Neural progenitor cell (in vitro differentiated cells): Measurements from ENCODE around the gene LRP3. TPM values are rescaled to one million over a fixed set of nuclear protein-coding genes. Genes with fewer than 3 reads are reported as not detected.

ENCODE experiments used
- DNase-seq: peaks from one replicate; pipeline ENCODE4 v3.0.0-alpha.2; 2016; ENCODE audit warnings: low spot score
- H2AFZ ChIP-seq: fragments of 200-600 bp; sonication (generic); replicated peaks from 2 replicates; pipeline ENCODE4 v1.6.1; 2016; ENCODE audit warnings: antibody characterized with exemption
- H3F3A ChIP-seq: fragments of 200-600 bp; sonication (generic); 2 replicates; pipeline ENCODE4 v1.6.1; 2016; ENCODE audit warnings: antibody characterized with exemption, low read depth
- H3K27ac ChIP-seq: fragments of 200-600 bp; sonication (generic); 2 replicates; pipeline ENCODE4 v1.5.1; 2016; ENCODE audit warnings: mild to moderate bottlenecking
- H3K27me3 ChIP-seq: fragments of 200-600 bp; sonication (generic); 2 replicates; pipeline ENCODE4 v1.6.1; 2016; ENCODE audit warnings: mild to moderate bottlenecking, moderate library complexity
- H3K36me3 ChIP-seq: fragments of 200-600 bp; sonication (generic); 2 replicates; pipeline ENCODE4 v1.5.1; 2016
- H3K4me1 ChIP-seq: fragments of 200-600 bp; sonication (generic); 2 replicates; pipeline ENCODE4 v1.6.1; 2016; ENCODE audit warnings: mixed run types
- H3K4me2 ChIP-seq: fragments of 200-600 bp; sonication (generic); 2 replicates; pipeline ENCODE4 v1.6.1; 2016
- H3K4me3 ChIP-seq: fragments of 200-600 bp; sonication (generic); 2 replicates; pipeline ENCODE4 v1.5.1; 2016
- H3K79me2 ChIP-seq: fragments of 200-600 bp; sonication (generic); 2 replicates; pipeline ENCODE4 v1.6.1; 2016; ENCODE audit warnings: low read depth
- H3K9ac ChIP-seq: fragments of 200-600 bp; sonication (generic); 2 replicates; pipeline ENCODE4 v1.6.1; 2016
- H3K9me3 ChIP-seq: fragments of 200-600 bp; sonication (generic); 2 replicates; pipeline ENCODE4 v1.5.1; 2016; ENCODE audit warnings: low read depth
- H4K20me1 ChIP-seq: fragments of 200-600 bp; sonication (generic); 2 replicates; pipeline ENCODE4 v1.6.1; 2016; ENCODE audit warnings: low read depth
- H3K27ac Mint-ChIP-seq: 3 replicates; pipeline ENCODE4 v1.8.0; 2021; ENCODE audit warnings: mixed read lengths
- H3K27me3 Mint-ChIP-seq: 2 replicates; pipeline ENCODE4 v1.8.0; 2022; ENCODE audit warnings: low read depth, mild to moderate bottlenecking, inconsistent platforms, moderate library complexity, mixed read lengths; ENCODE audit not compliant: insufficient read depth
- H3K36me3 Mint-ChIP-seq: 3 replicates; pipeline ENCODE4 v1.8.0; 2021; ENCODE audit warnings: mixed read lengths
- H3K4me1 Mint-ChIP-seq: 3 replicates; pipeline ENCODE4 v1.8.0; 2021; ENCODE audit warnings: mixed read lengths
- H3K4me3 Mint-ChIP-seq: 3 replicates; pipeline ENCODE4 v1.8.0; 2021; ENCODE audit warnings: mild to moderate bottlenecking, moderate library complexity, mixed read lengths
- H3K9me3 Mint-ChIP-seq: 3 replicates; pipeline ENCODE4 v1.8.0; 2020; ENCODE audit warnings: mixed read lengths
- CTCF ChIP-seq: fragments of 200-600 bp; sonication (generic); IDR thresholded peaks from 2 replicates; pipeline ENCODE4 v1.5.1; 2017; ENCODE audit warnings: antibody characterized with exemption, mild to moderate bottlenecking
- EZH2 ChIP-seq: fragments of 200-600 bp; sonication (generic); IDR thresholded peaks from 2 replicates; pipeline ENCODE4 v1.6.1; 2017; ENCODE audit warnings: antibody characterized with exemption, mild to moderate bottlenecking, moderate library complexity
- EZH2phosphoT487 ChIP-seq: fragments of 200-600 bp; sonication (generic); IDR thresholded peaks from 2 replicates; pipeline ENCODE4 v1.6.1; 2017; ENCODE audit warnings: antibody characterized with exemption
- total RNA-seq: library from RNA; depleted of rRNA; stranded (reverse); fragments of >200 nt; gene quantifications from 2 replicates; pipeline ENCODE4 v1.2.3, GENCODE V29; 2015; ENCODE audit warnings: low replicate concordance

The LRP3 gene
- total RNA-seq, 1 donor from 2014 or later: 7.5 TPM

GRCh38 chr19:33248553-33248953 lies 54.4 kb downstream of the LRP3 start:
- Mint-ChIP-seq H3K27ac (no peak overlapping the region), H3K4me3 (no peak overlapping the region), H3K9me3 (peaks cover 2% of the 10 kb centered on the region), H3K4me1 (no peaks in the 10 kb centered on the region), H3K36me3 (no peaks in the 10 kb centered on the region), H3K27me3 (peaks cover 6% of the 10 kb centered on the region)
- Histone ChIP-seq H3K4me3 (no peak overlapping the region), H3K36me3 (no peaks in the 10 kb centered on the region), H3K9me3 (peaks cover 5% of the 10 kb centered on the region), H2AFZ (no peak overlapping the region), H3K79me2 (no peaks in the 10 kb centered on the region), H3K4me2 (no peak overlapping the region), H3K9ac (no peak overlapping the region), H4K20me1 (no peaks in the 10 kb centered on the region), H3K4me1 (no peaks in the 10 kb centered on the region), H3K27ac (no peak overlapping the region), H3F3A (peaks cover 3% of the 10 kb centered on the region), H3K27me3 (no peaks in the 10 kb centered on the region)
- TF ChIP-seq CTCF (no peak), EZH2phosphoT487 (no peak), EZH2 (no peak)
- no peak for DNase-seq

- no peak for DNase-seq
- Histone ChIP-seq H3K36me3 (no peaks in the 10 kb centered on the region), H3K9me3 (peaks cover 5% of the 10 kb centered on the region), H3K9ac (no peak overlapping the region), H3K27me3 (no peaks in the 10 kb centered on the region), H3K79me2 (no peaks in the 10 kb centered on the region), H3K4me2 (no peak overlapping the region), H3K4me1 (no peaks in the 10 kb centered on the region), H2AFZ (no peak overlapping the region), H3K27ac (no peak overlapping the region), H3F3A (peaks cover 3% of the 10 kb centered on the region), H3K4me3 (no peak overlapping the region), H4K20me1 (no peaks in the 10 kb centered on the region)
- H3K27me3 Mint-ChIP-seq: peaks cover 6% of the 10 kb centered on the region
- no peak overlapping the region for H3K27ac Mint-ChIP-seq
- H3K4me1 Mint-ChIP-seq: no peaks in the 10 kb centered on the region
- H3K9me3 Mint-ChIP-seq: peaks cover 2% of the 10 kb centered on the region
- H3K36me3 Mint-ChIP-seq: no peaks in the 10 kb centered on the region
- H3K4me3 Mint-ChIP-seq: no peak overlapping the region
- TF ChIP-seq EZH2phosphoT487 (no peak), EZH2 (no peak), CTCF (no peak)
Observed at GRCh38 chr19:33248954-33249613, 55.0 kb downstream of the LRP3 start.

GRCh38 chr19:33249740-33250366 lies 55.7 kb downstream of the LRP3 start:
- H3K4me3 ChIP-seq: no peak overlapping the region
- Mint-ChIP-seq H3K27ac (no peak overlapping the region), H3K36me3 (no peaks in the 10 kb centered on the region), H3K9me3 (peaks cover 2% of the 10 kb centered on the region), H3K4me1 (no peaks in the 10 kb centered on the region), H3K27me3 (peaks cover 6% of the 10 kb centered on the region), H3K4me3 (no peak overlapping the region)
- H3K4me2 ChIP-seq: no peak overlapping the region
- H3K79me2 ChIP-seq: no peaks in the 10 kb centered on the region
- H3K36me3 ChIP-seq: no peaks in the 10 kb centered on the region
- H3K9me3 ChIP-seq: peaks cover 5% of the 10 kb centered on the region
- TF ChIP-seq EZH2phosphoT487: no peak
- no peak for TF ChIP-seq CTCF
- H3K9ac ChIP-seq: no peak overlapping the region
- H3K27me3 ChIP-seq: no peaks in the 10 kb centered on the region
- H3F3A ChIP-seq: peaks cover 3% of the 10 kb centered on the region
- H4K20me1 ChIP-seq: no peaks in the 10 kb centered on the region
- H3K27ac ChIP-seq: no peak overlapping the region
- DNase-seq: no peak
- H3K4me1 ChIP-seq: no peaks in the 10 kb centered on the region
- H2AFZ ChIP-seq: no peak overlapping the region
